ENCODE measurements around the gene GATB.

GRCh38 chr4:151785484-151786157 is 24.8 kb upstream of the GATB start:
- TF ChIP-seq CTCF (IDR thresholded peaks at IDR 0.05), result no peak
- TF ChIP-seq POLR2A (IDR thresholded peaks at IDR 0.05), result no peak

All from adrenal gland (tissue), 5 donors.